Nucleus accumbens (tissue), 56 donors: ENCODE measurements around the gene RBMS1.
A peak's percentile ranks its signal among the peaks of the same experiment; 100 is the strongest.

ENCODE experiments used
- DNase-seq, 56 donors: peaks; one replicate each; lab custom pipeline; 2025; lab: John Stamatoyannopoulos, UW

RBMS1 gene

DNA sequence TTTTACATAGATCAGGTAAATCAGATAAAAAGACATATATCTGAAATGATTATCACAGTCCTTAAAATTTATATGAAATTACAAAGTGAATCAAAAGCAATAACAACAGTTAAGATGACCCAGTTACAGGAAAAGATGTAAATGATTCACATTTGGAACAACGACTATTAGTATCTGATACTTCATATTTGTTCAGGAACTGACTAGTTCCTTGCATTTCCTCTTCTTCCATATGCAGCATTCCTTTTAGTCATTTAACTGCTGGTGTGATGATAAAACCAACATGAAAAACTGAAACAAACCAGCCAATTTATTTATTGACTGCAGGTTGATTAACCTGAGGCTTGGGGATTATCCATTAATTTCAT is 75.2 kb downstream of the RBMS1 start:
- no peak for DNase-seq

DNA sequence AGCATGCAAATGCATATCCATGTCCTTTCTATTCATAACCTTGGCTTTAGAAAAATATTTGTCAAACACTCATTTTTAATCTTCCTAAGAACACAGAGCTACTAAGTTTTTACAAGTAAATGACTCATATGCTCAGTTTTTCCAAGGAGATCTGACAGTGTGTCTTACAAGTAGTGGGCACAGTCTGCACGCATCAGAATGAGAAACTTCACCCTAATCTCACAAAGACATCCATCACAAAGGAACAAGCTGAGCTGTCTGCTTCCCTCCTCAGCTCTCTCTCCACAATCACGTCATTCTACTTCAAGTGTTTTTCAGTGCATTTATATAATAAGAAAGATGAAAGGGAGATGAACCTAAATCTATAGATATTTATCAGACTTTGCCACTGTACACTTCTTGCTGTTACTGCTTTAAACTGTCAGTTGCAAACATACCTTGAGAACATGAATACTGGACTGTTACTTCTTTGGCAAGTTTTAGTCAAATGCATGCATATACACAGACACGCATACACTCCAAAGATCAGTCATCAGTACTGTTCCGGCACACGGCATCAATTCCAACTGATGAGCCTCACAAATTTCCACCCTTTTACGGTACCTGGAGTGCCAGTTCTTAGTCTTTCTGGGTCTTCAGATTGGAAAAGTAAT is 75.7 kb downstream of the RBMS1 start:
- peak in 11 of 56 donors; percentile 8 to 64 (median 22) for DNase-seq

DNA sequence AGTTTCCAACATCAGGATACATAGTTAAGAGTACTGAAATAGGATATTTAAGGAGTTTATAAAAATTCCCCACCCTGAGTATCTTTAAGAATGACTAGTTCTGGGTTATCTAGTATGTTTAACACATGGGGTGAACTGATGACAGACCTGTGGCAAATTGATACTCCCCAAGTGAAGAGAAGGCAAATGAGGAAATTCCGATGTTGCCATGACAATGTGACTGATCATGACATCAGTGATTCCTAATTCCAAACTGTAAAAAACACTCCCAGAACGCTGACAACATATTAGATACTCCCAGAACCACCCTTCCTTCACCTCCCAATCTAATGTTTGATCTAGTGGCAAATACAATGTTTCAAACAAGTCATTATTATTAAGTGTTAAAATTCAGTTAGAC is 77.6 kb downstream of the RBMS1 start:
- DNase-seq, result no peak

DNA sequence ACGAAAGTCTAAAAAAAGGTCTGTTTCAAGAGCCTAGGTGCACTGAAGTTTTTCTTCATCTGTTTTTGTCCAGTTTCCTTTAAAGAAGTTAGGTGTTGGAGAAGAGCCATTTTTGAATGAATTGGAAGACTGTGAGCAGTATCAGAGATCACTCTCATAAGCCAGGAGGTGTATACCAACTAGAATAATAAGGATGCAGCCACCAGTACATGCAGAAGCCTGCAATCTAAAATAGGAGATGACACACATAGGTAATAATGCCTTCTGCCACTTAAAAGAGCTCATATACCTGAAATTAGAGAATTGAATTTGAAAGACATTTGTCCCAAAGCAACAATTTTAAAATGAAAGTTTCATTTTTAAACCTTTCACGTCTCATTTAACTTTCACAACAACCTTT is 81.7 kb downstream of the RBMS1 start:
- no peak for DNase-seq

DNA sequence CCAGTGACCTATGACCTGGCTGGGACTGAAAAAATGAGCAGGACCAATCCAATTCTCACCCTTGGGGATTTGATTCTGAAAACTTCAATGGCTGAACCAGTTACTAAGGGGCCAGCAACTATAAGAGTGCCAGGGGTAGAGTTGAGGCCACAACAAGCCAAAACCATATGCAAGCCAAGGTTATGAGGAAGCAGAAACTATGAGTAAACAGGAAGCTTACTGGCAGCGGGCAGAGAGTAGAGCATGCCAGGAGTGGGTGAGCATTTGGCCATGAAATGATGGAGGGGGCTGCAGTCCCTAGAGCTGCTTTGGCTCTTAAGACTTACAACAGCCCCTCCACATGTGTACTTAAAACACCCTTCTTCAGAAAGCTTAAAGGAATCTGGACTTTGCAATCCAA is 82.4 kb downstream of the RBMS1 start:
- DNase-seq, result no peak

DNA sequence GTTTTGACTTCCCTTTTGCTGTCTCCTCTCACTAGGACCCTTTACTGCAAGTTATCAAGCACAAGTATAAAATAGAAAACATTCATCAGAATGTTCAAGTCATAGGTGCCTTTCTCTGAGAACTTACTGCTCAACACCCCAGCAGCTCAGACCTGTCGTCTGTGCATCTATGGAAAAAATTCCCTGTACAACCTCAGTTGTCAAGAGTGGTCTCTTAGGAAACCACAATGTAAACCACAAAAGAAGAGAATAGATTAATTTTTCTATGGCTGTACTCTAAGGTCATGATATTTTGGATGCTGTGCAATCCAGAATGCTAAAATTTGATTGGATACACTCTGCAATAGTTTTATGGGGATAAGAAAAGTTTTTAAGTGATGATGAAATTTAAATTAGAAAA is 84.1 kb downstream of the RBMS1 start:
- DNase-seq, result no peak

DNA sequence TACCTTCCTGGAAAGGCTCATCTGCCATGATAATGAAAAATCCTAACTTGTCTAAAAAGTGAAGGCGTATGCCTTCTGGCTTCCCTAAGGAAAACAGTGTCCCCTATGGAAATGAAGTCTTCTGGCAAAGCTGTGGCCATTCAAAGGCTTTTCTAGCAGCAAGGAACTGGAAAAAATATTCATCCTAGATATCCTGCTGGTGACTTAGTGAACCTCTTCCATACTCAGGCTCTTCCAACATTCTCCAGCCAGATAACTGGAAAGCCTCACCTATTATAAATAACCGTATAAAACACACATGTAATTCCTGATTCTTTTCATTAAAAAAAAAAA is 84.7 kb downstream of the RBMS1 start:
- no peak for DNase-seq

DNA sequence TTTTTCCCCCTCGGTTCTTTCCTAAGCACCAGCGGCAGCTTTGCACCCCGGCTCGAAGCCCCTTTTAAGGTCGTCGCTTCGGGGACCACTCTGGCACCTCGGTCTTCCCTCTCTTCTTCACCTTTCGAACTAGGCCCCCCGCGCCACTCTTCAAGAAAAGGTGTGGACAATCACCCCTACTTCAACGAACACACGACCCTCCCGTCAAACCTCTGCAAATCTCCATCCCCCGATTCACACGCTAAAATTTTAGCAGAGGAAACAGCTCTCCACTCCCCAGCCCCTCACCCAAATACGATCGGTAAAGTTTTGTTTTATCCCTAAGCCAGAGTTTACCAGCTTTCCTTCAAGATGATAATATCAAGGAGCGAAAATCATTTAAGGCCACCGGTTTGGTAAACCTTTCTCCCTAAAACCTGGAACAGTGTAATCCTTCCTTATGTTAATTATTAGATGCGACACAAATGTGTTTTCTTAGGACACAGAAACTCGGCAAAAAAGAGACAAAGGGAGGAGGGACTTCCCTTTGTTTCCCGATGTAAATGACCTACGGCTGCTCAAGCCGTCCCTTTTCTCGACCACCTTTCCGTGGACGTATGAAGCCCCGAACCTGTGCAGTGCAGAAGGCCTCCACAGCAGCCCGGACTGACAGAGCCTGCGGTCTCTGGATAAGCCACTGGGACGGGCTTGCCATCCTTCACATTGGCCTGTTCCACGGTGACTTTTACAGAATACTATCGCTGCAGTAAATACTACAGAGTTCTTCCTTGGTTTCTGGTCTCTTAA is 85.2 kb downstream of the RBMS1 start:
- DNase-seq, result peak in 1 of 56 donors; percentile 6

DNA sequence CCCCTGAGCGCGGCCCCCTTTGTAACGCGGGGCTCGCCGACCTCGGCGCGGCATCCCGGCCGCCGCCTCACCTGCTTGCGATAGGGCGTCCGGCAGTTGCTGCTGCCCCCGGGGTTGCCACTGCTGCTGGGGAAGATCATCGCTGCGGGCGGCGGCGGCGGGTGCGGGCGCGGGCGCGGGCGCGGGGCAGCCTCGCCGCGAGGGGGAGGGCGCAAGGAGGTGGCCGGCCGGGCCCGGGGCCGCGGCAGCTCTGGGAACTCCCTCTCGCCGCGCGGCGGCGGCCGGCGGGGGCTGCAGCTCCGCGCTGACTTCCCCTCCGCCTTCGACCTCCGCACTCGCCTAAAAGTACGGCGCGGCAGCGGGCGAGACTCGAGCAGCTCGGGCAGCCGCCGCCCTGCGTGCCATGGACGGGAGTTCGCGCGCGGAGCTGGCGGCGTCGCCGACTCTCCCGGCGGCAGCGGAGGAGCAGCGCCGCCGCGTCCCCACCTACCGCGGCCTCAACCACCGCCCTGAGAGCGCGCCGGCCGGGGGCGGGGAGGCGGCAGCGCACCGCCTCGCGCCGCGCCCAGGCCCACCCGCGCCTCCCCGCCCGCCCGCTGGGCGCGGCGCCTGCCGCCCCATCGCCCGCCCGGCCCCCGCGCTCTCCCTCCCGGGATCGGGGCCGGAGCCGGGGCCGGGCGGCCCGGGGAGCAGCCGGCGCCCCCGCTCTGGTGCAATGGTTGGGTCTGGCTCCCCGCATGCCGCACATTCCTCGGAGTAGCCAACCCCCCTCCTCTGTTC is 86.0 kb downstream of the RBMS1 start:
- DNase-seq, result peak in 19 of 56 donors; percentile 13 to 60 (median 40)

DNA sequence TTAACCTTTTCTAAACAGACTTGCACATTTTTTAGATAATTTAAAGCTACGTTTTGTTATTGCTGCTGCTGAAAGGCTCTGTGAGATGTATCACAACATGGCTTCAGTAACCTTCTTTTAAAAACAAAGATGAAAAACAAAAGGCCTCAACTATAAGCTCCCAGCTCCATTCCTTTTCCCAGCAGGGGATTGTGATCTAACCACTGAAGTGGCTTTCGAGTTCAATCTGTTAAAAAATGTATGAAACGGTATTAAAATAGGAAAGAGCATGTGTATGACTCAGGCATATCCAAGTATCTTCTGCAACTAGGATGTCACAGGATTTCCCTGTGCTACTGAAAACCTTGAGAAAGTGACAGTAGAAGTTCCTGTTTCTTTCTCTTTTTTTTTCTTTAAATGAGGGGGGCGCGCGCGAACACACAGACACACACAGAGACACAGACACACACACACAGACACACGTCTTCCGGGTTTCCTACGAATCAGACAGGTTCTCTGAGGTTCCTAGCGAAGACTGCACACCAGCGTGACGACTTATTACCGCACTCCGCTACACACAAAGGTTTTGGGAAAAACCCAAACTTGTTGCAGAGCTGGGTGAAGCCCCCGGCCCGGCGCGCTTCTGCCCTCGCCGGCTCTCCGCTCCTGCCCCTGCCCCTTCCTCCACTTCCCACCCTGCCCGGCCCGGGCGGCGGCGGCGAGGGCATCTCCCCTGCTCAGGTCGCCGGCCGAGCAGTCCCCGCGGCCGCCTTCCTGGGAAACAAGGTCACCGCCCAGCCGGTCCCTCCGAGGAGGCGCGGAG is 86.8 kb downstream of the RBMS1 start:
- peak in 38 of 56 donors; percentile 9 to 70 (median 43) for DNase-seq

DNA sequence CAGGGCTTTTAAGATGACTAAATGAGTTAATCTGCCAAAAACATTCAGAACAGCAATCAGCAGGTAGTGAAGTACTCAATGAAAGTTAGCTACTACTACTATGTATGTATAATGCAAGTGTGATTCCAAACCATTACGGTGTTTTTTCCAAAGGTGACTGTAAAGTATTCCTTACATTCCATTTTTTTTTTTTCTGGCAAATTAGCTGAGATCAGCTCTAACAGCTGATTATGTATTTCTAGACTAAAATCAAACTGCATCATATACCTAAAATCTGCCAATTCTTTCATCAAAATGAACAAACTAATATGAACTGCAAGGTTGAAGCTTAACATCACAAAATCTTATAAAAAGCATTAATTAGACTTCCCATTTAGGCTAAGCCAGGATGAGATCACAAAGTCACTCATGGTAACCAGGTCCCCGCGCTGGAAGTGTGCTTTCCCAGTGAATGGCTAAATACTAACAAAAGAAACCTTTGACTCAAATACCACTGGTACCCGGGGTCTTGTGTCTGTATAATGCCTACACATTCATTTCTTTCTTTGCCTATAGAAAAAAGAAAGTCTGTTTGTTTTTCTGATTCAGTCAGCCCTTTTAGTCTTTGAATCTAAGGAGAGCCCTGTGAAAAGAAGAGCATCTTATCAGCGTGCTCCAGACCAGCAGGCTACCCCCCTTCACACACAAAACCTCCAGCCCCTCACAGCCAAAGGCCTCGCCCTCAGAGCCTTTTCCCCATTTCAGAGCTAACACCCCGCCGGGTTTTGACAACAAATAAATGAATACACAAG is 88.3 kb downstream of the RBMS1 start:
- no peak for DNase-seq

DNA sequence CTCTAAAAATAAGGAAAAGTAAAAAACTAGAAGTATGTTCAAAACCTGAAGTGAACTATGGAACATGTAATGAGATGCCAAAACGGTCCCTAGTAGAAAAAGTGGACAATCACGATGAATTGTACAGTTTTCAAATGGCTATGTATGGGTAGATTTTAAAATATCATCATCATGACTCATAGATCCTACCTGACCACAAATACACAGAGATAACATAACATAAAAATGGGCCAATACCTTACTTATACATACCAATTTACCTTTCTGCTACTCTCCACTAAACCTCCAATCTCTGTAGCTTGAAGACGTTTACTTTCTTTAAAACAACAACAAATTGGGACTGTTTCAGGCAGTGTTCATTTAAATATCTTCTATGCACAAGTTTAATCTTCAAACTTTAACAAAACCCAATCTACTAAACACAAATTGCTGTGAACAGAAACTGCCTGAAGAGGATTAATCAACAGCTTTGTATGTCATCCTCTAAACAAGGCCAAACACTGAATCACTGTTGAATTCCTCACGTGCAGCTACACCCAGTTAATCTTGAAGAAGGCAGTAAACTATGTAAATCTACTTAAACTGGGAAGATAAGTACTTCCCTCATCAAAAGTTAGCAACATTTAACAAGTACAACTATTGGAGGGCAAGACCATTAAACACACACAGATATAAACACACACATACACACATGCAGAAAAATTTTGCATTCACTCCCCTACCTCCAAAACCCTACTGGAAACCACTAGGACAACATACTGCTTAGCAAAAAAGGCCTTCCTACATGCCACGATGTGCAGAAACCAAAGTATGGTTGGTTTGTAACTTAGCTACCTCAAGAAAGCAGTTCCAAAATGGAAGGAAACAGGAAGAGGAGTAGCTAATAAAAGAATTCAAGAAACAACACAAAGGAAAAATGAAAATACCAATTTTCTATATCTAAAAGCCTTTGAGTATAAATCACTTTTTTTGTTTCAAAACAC is 90.3 kb downstream of the RBMS1 start:
- DNase-seq, result no peak

DNA sequence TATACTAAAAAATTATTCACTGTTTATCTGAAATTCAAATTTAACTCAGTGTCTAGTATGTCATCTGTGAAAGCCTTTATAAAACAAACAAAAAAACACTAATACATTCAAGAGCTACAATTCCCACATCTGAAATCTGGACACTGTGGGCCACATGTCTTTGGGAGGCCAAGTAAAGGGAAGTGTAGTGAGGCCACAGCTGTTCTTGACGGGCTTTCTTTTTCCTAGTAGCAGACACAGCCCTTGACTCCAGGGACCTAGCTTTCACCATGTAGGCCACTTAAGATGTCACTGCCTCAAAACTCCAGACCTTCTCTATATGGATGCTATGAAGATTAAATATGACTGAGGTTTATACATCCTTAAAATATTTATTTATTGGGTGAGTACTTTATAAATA is 91.1 kb downstream of the RBMS1 start:
- DNase-seq, result no peak

DNA sequence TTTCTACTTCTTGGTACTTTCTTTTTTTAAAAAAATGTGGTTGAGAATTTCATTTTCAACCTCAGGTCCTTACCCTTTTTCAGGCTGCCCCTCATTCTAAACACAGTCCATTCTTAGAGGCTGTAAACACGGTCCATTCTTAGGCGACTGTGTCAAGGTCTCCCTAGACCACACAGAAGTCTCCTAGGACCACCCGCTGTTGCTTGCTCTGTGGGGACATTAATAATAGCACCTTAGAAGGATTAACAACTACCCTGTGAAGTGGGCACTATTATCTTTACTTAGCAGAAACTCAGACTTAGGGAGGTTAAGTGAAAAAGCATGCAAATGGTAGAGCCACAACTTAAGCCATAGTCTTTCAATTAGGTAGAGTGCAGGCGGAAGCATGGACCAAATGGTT is 91.7 kb downstream of the RBMS1 start:
- no peak for DNase-seq

DNA sequence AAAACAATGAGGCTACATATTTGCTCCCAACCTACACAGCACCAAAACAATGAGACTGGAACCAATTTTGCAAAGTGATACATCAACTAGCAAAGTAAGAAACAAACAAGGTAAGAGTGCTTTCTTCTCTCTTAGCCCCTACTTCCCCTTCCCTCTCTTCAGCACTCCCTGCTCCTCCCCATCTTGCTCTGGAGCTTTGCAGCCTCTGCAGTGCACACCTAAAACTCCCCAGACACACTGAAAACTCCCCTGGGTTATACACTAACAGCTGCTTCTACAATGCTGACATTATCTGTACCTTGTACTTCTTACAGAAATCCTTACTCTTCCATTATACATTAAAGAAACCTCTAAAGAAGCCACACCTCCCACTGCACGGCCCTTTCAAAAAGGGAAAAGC is 93.7 kb downstream of the RBMS1 start:
- no peak for DNase-seq

DNA sequence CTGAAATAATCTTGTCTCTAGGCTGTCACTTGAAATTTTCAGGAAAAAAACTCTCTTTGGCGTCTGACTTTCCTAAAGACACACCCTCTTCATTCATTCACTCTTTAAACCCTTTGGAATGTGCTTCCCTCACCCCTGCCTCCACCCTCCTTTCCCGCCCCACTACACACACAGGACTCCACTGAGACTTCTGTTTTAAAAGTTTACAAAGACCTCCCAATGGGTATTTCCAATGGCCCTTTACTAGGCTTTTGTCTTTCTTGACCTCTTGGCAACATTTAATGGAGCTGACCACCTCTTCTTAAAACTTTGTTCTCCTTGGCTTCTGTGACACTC is 96.1 kb downstream of the RBMS1 start:
- DNase-seq, result no peak

DNA sequence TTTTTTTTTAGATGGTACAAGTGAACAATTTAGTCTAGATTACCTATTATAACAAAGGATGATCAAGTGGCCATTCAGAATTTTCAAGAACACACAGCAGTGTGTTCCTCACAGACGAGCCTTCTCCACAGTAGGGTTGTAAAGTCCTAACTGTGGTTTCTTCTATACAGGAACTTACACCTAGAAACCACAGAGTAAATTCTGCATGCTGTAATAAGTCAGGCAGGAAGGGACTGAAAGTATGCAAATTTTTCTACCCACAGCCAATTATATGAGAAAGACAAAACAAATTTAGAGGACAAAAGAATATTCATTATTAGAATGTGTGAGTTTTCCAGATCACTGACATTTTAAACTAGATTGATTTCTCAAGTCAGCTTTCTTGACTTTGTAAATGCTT is 99.5 kb downstream of the RBMS1 start:
- no peak for DNase-seq

DNA sequence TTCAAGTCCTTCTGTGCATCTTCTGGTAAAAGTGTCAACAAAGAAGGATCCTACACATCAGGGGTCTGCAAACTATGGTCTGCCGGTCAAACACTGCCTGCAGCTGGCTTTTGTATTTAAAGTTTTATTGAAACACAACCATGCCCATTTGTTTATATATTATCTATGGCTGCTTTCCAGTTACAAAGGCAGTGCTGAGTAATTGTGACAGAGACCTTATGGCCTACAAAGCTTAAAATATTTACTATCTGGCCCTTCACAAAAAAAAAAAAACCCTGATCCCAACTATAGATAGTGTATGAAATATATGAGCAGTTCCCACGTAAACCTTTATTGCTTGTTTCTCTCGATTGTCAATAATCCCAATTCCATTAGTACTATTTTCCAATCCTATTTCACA is 101.4 kb downstream of the RBMS1 start:
- DNase-seq, result no peak
